NT2/D1 (cell line): ENCODE results near the gene RIMBP2.

Source experiments
- SUZ12 ChIP-seq: IDR thresholded peaks from 2 replicates; pipeline ENCODE4 v1.6.1; 2011; ENCODE audit not compliant: insufficient read length, insufficient read depth; ENCODE audit errors: extremely low read depth
- YY1 ChIP-seq: IDR thresholded peaks from 2 replicates; pipeline ENCODE4 v1.6.1; 2011; ENCODE audit not compliant: insufficient read length, insufficient read depth
- ZNF274 ChIP-seq: IDR thresholded peaks from 2 replicates; pipeline ENCODE4 v1.6.1; 2011; ENCODE audit warnings: mild to moderate bottlenecking, low read depth, low read length

- no peak for TF ChIP-seq ZNF274
- TF ChIP-seq YY1: no peak
- TF ChIP-seq SUZ12: no peak
Observed at GRCh38 chr12:130374083-130374482, 342.0 kb downstream of the RIMBP2 start.
